HuH-7 (cell line): ENCODE data around the gene ZNF555.
"Not testable (repeated sequence)": the region's sequence is repeated elsewhere in the genome, so short reads cannot be mapped to it uniquely, and the experiment has no call there.

Source experiments
- DNase-seq: peaks from one replicate; pipeline ENCODE4 v3.0.0; 2011; ENCODE audit warnings: low spot score

Gene ZNF555

GRCh38 chr19:2840794-2841791 is at the start of gene ZNF555:
Gene ZNF555, plus strand, starts transcription at chr19:2841475. Its CDS starts 98 bp downstream, at chr19:2841573.
- peak; percentile 98 for DNase-seq

DNA sequence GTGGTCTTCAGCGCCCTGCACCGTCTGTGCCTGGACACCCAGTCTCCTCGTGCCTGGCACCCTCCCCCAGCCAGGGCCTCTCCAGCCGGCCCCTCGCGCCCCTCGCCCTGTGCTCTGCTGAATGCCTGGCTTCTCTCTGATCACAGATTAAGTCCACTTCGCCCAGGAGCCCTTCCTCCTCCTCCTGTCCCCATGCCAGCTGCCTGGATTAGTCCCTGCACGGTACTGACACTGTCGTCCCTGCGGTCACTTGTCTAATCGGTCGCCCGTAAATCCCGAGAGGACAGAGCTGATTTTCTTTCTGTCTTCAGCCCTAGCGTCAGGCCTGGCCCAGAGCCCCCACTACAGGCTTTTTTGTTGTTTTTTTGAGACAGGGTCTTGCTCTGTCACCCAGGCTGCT is 49.4 kb upstream of the ZNF555 start:
- no peak for DNase-seq

- not testable (repeated sequence) for DNase-seq
Observed at GRCh38 chr19:2792666-2793065, 48.6 kb upstream of the ZNF555 start.

GRCh38 chr19:2793126-2793525 is 48.1 kb upstream of the ZNF555 start:
- DNase-seq, result no peak

DNA sequence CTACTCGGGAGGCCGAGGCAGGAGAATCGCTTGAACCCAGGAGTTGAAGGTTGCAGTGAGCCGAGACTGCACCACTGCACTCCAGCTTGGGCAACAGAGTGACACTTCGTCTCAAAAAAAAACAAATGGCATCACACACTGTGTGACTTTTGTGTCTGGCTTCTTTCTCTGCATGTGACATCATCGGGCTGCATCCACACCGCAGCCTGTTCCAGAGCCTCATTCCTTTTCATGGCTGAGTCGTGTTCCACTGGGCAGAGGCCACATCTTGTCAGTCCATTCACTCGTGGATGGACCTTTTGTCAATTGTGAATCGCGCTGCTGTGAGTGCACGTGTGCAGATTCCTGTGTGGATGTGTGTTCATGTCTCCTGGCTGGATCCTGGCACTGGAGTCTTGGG is 47.7 kb upstream of the ZNF555 start:
- DNase-seq, result no peak

GRCh38 chr19:2795827-2796658 is 45.2 kb upstream of the ZNF555 start:
- DNase-seq, result no peak

- no peak for DNase-seq
Observed at GRCh38 chr19:2796659-2797266, 44.5 kb upstream of the ZNF555 start.

- no peak for DNase-seq
Observed at GRCh38 chr19:2797280-2797679, 44.0 kb upstream of the ZNF555 start.

- DNase-seq, result no peak
Observed at GRCh38 chr19:2798158-2798685, 43.1 kb upstream of the ZNF555 start.

DNA sequence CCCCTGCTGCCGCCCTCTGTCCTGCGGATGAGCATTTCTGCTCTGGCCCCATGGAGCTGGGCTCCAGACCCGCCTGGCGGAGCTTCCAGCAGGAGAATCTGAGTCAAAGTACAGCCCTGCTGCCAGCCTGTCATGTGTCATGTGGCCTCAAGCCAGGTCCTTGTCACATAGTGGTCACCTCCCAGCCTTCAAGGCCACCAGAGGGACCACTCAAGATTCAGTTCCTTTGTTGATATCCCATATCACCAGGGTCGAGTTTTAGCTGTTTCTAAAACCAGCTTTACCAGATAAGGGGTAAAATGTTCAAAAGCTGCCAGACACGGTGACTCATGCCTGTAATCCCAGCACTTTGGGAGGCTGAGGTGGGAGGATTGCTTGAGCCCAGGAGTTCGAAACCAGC is 42.5 kb upstream of the ZNF555 start:
- DNase-seq, result no peak

GRCh38 chr19:2799273-2800020 is 41.8 kb upstream of the ZNF555 start:
- no peak for DNase-seq

DNA sequence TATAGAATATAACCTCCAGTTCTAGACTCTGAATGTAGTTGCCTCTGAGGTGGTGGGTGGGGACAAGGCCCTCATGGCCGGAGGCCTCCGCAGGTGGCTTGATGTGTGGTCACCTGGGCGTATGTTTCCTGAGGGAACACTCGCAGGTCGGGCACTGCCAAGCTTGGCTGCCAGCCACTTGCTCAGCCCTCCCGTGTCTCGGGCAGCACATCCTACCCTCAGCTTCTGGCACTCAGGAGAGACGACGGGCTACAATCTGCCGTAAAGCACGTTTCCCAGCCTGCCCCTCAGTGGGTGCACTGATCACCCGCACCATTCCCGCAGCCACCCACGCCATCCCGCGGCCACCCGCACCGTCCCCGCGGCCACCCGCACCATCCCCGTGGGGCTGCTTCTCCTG is 40.8 kb upstream of the ZNF555 start:
- DNase-seq, result no peak

DNA sequence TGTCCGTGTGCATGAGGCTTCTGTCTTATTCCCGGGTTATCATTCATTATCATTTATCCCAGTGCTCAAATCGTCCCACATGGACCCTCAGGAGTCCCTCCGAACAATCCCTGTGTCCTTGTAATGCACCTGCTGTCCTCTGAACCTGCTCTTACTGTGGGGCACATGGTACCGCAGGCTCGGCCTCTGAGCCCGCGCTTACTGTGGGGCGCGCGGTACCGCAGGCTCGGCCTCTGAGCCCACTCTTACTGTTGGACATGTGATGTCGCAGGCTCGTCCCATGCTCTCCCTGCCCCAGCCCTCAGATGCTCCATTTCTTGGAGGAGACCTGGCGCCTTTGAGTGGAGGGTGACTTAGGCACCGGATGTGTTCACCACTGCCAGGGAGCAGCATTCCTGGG is 38.4 kb upstream of the ZNF555 start:
- DNase-seq, result no peak

DNA sequence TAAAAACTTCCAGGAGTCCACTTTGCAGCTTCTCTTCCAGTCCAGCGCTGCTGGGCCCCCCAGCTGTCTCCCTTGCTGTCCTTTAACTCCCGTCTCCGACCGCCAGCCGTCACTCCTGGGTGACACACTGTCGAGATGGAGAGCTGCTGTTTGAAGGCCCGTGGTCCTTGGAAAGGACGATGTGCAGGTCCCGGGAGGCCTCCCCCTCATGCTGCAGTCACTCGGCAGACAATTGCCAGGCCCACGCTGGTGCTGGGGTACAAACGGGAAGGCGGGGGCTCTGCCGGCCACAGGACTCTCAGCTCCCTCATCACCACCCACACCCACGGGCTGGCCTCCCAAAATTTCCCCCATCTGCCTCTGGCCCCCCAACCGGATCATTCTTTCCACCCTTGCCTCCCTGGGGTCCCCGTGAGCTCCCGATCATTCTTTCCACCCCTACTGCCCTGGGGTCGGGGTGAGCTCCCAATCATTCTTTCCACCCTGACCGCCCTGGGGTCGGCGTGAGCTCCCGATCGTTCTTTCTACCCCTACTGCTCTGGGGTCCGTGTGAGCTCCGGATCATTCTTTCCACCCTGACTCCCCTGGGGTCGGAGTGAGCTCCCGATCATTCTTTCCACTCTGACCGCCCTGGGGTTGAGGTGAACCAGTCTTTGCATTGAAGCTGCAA is 37.7 kb upstream of the ZNF555 start:
- no peak for DNase-seq

GRCh38 chr19:2804156-2805004 is 36.9 kb upstream of the ZNF555 start:
- no peak for DNase-seq

DNA sequence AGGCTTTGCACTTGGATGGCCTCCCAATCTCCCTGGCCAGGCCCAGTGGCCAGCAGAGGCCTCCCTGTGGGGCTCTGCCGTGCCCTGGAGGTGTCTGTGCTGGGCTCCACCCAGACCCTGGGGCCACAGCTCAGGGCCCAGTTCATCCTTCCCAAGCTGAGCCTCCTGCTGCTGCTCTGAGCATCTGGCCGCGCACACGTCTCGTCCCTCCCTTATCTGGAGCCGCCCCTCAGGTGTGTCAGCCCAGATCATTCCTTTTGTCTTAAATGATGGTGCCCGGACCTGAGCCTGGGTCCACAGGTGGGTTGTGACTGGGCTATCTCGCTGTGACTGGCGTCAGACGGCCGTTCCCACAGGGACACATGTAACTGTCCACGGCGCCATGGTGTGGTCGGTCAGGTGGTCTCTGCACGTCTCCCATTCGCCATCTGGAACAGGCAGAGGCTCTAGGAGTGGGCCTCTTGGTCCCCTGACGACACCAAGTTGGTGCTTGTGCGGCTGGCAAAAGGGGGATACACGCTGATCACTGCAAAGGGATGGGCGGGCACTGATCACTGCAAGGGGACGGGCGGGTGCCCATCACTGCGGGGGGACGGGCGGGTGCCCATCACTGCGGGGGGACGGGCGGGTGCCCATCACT is 35.9 kb upstream of the ZNF555 start:
- DNase-seq, result no peak

DNA sequence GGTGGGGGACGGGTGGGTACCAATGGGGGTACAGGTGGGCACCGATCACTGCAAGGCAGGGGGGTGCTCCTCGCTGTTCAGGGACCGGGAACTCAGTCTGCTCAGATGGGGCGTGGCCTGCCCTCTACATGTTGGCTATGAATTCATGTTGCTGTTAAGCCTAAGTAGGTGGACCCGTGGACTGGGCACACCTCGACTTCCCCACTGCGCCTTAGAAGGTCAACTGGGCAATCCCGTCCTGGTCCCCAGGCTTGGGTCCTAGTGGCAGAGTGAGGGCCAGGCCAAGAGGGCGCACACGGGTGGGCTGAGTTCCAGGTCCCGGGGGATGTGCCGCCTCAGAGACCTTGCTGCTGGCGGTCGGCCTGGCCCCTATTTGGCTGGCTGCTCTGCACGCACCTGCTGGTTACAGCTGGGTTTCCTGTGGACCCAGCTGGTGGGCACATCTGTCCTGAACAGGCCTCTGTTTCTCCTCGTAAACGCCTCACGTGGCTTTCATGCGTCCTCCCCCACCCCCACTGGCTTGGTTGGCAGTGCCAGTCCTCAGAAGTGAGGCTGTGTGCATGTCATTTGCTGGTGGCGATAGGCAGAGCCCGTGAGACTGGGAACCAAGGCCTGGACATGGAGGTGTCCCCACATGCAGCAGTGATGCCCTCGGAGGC is 35.2 kb upstream of the ZNF555 start:
- no peak for DNase-seq

DNA sequence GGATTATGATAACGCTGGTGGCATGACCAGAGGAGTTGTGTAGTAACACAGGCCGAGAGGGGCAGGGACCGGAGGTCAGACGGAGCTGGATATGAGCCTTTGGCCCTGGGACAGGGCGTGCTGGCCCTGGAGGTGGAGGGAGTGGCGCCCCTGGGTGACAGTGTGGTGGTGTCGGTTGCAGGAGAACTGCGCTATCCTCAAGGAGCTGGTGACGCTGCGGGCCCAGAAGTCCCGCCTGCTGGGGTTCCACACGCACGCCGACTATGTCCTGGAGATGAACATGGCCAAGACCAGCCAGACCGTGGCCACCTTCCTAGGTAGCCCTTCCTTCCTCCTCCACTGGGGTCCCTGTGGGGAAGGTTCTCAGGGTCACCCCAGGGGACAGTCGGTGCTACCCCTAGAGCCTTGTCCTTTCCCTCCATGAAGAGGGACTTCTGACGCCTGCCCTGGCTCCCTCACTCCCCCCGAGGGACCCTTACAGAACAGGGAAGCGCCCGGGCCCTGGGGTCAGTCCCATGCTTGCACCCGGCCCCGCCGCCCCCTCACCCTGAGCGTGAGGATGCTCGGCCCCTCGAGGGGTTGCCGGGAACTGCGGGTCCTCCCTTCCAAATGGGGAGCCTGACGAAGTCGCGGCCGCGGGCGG is 34.4 kb upstream of the ZNF555 start:
- DNase-seq, result no peak
